ENCODE data around the gene SIVA1.

Gene SIVA1

GRCh38 chr14:104797115-104798044, 44.4 kb downstream of the SIVA1 start:
- no peak for DNase-seq (ENCODE audit: low read depth, low spot score)

GRCh38 chr14:104798300-104799243, 45.6 kb downstream of the SIVA1 start:
- DNase-seq (ENCODE audit: low read depth, low spot score): no peak

- peak; percentile 66 for DNase-seq (ENCODE audit: low read depth, low spot score)
These were observed 46.5 kb downstream of the SIVA1 start for GRCh38 chr14:104799244-104800014.

- peak; percentile 93 for DNase-seq (ENCODE audit: low read depth, low spot score)
These were observed 47.2 kb downstream of the SIVA1 start for GRCh38 chr14:104800015-104800770.

GRCh38 chr14:104800771-104801519, 48.0 kb downstream of the SIVA1 start, which contains the start of gene ZBTB42:
TSS of gene ZBTB42 (plus strand) at chr14:104801101. CDS start at chr14:104801198, 97 bp downstream.
- peak; percentile 82 for DNase-seq (ENCODE audit: low read depth, low spot score)

- no peak for DNase-seq (ENCODE audit: low read depth, low spot score)
These were observed 48.8 kb downstream of the SIVA1 start for GRCh38 chr14:104801520-104802393.

GRCh38 chr14:104802394-104803184, 49.6 kb downstream of the SIVA1 start:
- no peak for DNase-seq (ENCODE audit: low read depth, low spot score)

- DNase-seq (ENCODE audit: low read depth, low spot score): no peak
These were observed 50.4 kb downstream of the SIVA1 start for GRCh38 chr14:104803280-104803911.

- DNase-seq (ENCODE audit: low read depth, low spot score): no peak
These were observed 51.0 kb downstream of the SIVA1 start for GRCh38 chr14:104803912-104804410.

GRCh38 chr14:104804481-104805325, 51.8 kb downstream of the SIVA1 start:
- peak; percentile 16 for DNase-seq (ENCODE audit: low read depth, low spot score)

- peak; percentile 95 for DNase-seq (ENCODE audit: low read depth, low spot score)
These were observed 52.4 kb downstream of the SIVA1 start for GRCh38 chr14:104805326-104805678.

GRCh38 chr14:104805941-104806624, 53.1 kb downstream of the SIVA1 start:
- no peak for DNase-seq (ENCODE audit: low read depth, low spot score)

- no peak for DNase-seq (ENCODE audit: low read depth, low spot score)
These were observed 53.9 kb downstream of the SIVA1 start for GRCh38 chr14:104806625-104807465.

GRCh38 chr14:104808456-104808855, 55.5 kb downstream of the SIVA1 start:
- no peak for DNase-seq (ENCODE audit: low read depth, low spot score)
